NCI-H748 (cell line): ENCODE measurements around the gene RWDD3.

Experiments
- DNase-seq: peaks from one replicate; lab custom pipeline; 2025; ENCODE audit not compliant: unreplicated experiment; lab: John Stamatoyannopoulos, UW

Gene RWDD3

GRCh38 chr1:95233737-95234500, at the start of gene RWDD3:
RWDD3 (plus strand) TSS chr1:95234210; CDS start chr1:95234231, 21 bp downstream.
- DNase-seq: peak; percentile 65

DNA sequence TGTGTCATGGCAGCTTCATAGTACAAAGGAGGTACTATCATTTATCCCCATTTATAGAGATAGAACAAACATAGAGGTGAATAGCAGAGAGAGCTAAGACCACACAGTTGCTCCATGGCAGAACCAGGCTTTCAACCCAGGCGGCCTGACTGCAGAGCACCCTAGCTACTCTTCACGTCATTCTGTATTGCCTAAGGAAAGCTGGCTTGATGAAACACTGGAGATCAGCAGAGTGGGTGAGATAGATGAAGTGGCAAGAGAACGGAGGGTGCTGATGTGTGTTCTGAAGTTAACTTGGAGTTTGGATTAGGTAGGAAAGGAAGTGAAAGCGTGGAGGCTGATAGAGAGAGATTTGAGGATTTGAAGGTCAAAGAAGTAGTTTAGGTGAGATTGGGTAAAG, 47.9 kb upstream of the RWDD3 start:
- no peak for DNase-seq

DNA sequence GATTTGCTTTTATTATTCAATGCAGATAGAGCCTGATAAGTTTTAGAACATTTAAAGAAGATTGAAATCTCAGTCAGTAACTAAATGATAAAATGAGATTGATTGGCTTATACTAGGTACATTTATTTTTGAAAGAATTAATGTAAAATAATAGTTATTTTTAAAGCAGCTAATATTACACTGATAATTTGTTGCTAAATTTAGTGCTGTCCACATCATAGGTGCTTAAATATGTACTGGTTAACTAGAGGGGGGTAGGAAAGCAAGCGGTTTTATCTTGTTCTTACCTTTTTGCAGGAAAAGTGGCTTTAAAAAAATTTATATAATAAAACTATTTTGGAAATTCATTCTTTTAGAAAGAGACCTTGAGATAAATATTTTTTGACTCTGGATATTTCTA, 40.4 kb upstream of the RWDD3 start:
- DNase-seq: no peak

GRCh38 chr1:95195046-95195445, 39.0 kb upstream of the RWDD3 start:
- DNase-seq: no peak

DNA sequence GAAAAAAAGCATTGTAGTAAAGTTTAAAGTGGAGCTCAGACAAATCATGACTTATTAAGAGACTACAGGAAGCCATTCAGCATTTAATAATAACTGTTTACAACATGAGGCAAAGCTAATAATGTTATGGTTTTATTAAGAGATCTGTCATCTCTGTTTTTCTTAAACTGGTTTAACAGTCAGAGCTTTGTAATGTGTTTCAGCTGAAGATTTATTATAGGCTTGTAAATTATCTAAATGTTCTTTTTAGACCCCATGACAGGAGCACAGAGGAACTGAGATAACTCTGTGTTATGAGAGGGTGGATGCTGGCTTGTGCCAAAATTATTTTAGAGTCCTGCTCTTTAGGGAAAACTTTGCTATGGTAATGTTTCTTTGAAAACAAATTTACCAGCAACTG, 38.0 kb upstream of the RWDD3 start:
- DNase-seq: no peak

- no peak for DNase-seq
Observed at GRCh38 chr1:95197616-95198252, 36.3 kb upstream of the RWDD3 start.

DNA sequence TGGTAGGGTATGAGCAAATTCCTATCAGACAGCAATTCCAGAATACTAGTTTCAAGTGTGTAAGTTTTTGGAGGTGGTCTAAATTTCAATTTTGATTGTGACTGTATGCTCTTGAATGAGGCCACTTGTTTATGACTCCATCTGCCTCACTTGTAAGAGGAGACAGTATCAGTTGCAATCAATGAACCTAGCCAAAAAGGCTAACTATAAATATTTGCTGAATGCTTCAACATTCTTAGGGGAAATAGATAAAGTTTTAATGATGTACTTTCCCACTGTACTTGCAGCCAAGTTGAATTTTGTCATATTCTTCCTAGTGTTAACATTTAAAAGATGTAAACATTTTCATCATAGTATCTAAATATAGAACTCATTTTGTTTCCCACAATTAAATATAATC, 32.1 kb upstream of the RWDD3 start:
- DNase-seq: no peak

GRCh38 chr1:95203908-95204437, 30.0 kb upstream of the RWDD3 start:
- no peak for DNase-seq

- no peak for DNase-seq
Observed at GRCh38 chr1:95206514-95206913, 27.5 kb upstream of the RWDD3 start.

- DNase-seq: peak; percentile 4
Observed at GRCh38 chr1:95207223-95207935, 26.6 kb upstream of the RWDD3 start.

GRCh38 chr1:95208876-95209275, 25.1 kb upstream of the RWDD3 start:
- no peak for DNase-seq

DNA sequence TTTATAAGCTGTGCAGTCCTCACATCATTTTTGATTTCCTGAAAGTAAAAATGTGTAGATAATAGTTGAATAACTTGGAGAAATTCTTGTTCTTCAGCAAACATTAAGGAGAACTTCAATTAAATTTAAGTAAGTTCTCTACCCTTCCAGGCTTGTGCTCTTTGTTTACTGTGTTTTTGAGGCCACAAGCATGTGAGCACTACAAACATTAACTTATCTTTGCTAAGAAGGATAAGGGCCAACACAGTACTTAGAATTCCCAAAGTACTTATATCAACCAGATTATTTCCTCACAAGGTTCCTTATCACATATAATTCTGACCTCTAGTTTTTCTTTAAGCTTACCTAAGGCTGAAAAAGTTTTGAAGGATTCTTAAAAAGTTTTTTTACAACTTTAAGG, 24.7 kb upstream of the RWDD3 start:
- DNase-seq: no peak

- DNase-seq: peak; percentile 11
Observed at GRCh38 chr1:95216292-95216990, 17.6 kb upstream of the RWDD3 start.

DNA sequence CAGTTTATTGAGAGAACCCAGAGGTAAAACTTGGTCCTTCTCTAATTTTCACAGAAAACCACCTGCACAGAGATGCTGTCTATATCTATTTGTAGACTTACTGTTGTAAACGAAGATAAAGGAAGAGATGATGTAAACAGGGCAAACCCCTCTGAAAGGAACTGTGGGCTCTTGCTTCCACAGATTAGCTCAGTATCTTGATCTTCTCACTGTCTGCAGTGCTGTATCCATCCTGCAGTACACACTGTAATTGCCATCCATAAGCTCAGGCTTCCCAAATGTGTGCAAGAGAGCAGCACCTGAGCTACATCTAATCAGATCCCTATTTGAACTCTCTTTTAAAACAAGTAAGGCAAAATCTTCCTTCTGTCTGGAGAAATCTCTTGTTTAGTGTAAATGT, 16.6 kb upstream of the RWDD3 start:
- no peak for DNase-seq

DNA sequence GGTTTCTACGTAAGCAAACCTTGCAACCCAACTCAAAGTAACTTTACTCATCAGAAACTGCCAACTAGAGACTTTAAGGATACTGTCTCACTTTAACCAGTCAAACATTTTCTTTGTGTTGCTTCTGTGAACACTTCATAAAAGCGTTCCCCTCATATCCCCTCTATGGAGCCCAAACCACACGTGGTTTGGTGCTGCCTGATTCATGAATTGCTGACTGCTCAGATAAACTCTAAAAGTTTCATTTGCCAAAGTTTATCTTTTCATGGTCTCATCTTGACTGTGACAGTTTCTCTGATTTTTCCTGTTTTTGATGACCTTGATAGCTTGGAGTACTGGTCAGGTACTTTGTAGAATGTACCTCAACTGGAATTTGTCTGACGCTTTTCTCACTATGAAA, 14.6 kb upstream of the RWDD3 start:
- DNase-seq: no peak

DNA sequence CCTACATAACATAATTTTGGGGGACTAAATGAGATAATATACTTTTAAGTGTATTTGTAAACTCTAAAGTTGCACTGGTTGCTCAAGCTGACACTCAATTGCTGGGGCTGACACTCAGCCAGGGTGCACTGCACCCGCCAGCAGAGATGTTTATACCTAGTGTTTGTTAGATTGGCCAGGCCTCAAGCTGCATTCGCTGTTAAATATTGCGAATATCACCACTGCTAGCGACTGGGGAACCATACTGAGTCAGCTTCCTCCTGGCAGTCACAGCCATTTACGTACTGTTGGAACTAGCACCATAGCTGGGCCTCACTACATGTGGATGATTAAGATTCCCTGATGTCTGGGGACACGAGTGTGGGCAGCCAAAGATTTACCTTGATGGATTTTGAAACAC, 12.7 kb upstream of the RWDD3 start:
- DNase-seq: no peak

- DNase-seq: no peak
Observed at GRCh38 chr1:95222629-95223028, 11.4 kb upstream of the RWDD3 start.

DNA sequence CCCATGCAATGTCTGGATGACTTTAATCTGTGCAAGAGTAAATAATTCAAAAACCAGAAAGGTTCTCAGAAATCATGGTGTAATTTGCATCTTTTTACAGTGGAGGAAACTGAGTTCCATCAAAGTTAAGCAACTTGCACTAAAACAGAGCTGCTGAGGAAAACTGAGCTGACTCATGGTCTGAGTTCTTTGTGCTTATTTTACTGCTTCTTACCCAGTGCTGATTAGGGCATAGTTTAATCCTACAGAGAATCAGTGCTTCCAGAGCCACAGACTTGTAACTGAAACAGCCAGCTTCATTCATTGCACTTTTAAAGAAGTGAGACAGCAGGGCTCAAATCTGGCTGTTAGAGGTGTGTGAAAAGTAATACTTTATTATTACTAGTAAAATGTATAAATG, 10.9 kb upstream of the RWDD3 start:
- DNase-seq: no peak

GRCh38 chr1:95226781-95227660, 7.0 kb upstream of the RWDD3 start:
- DNase-seq: no peak

DNA sequence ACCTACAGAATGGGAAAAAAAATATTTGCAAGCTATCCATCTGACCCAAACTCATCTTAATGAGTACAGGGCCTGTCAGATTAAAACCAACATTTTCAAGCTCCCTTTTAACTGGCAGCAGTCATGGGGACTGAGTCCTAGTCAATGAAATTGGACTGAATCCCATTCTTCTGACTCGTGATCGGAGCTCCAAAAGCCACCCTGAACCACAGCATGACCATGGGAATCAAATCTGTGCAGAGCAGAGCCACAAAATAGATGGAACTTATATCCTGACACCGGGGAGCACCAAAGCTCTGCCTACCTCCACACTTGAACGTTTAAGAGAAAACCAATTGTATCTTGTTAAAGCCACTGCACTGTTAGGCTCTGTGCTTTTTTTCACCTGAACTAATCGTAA, 5.0 kb upstream of the RWDD3 start:
- no peak for DNase-seq
